Neutrophil (primary cell): ENCODE data around the gene REXO1.

ENCODE experiments used
- H3K27ac ChIP-seq: fragments of 200-600 bp; sonication (generic); 2 replicates; pipeline ENCODE4 v1.5.1; 2016; ENCODE audit warnings: mild to moderate bottlenecking, moderate library complexity
- H3K27me3 ChIP-seq: fragments of 200-600 bp; sonication (generic); 2 replicates; pipeline ENCODE4 v1.6.0; 2016; ENCODE audit warnings: mild to moderate bottlenecking
- H3K36me3 ChIP-seq: fragments of 200-600 bp; sonication (generic); 2 replicates; pipeline ENCODE4 v1.5.1; 2017
- H3K4me1 ChIP-seq, 2 experiments: fragments of 200-600 bp in 1 of 2; sonication (generic) in 1 of 2; 1 replicate in 1 of 2; 2 replicates in 1 of 2; pipeline versions ENCODE4 v1.5.1 to v1.6.1; 2013 to 2016; ENCODE audit warnings: low read depth in 1 of 2, low read length in 1 of 2, mild to moderate bottlenecking in 1 of 2, moderate library complexity in 1 of 2; ENCODE audit not compliant: control insufficient read depth in 1 of 2, insufficient read depth in 1 of 2
- H3K4me3 ChIP-seq, 2 experiments: fragments of 200-600 bp in 1 of 2; sonication (generic) in 1 of 2; 1 replicate in 1 of 2; 2 replicates in 1 of 2; pipeline ENCODE4 v1.5.1; 2013 to 2016; ENCODE audit warnings: low read depth in 1 of 2, low read length in 1 of 2, mild to moderate bottlenecking in 1 of 2, moderate library complexity in 1 of 2
- H3K9me3 ChIP-seq: fragments of 200-600 bp; sonication (generic); 2 replicates; pipeline ENCODE4 v1.5.1; 2016
- CTCF ChIP-seq: fragments of 200-600 bp; sonication (generic); IDR thresholded peaks from 2 replicates; pipeline ENCODE4 v1.5.1; 2016; ENCODE audit warnings: antibody characterized with exemption

Gene REXO1

DNA sequence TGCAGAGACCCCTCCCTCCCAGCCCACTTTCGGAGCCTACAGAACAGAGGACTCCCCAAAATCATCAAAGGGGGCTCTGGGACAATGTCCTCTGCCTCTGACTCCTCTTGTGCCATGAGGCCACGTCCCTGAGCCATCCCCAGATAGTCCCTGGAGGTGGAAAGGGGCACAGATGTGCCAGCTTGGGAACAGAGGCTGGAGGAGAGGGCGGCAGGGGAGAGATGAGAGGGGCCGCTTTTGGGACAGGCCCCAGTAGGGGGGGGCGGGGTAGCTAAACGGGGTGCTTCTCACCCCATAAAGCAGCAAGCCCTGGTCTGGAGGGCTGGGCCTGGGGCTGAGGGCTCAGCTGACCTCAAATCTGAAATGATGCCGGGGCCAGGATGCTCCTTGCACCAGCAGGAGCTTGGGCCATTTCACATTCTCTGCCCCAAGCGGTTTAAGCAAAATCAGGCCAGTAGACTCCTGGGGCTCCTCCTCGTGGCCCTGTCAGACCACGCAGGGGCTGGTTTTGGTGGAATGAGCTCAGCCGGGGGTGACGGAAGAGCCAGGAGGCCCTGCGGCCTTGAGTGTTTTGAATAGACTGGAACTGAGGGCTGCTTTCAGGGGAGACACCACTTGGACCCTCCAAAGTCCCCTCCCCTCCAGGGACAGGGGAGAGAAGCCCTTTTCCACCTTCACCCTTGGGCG, 67.9 kb downstream of the REXO1 start:
- H3K4me1 ChIP-seq, result no peaks in the 10 kb centered on the region
- TF ChIP-seq CTCF, result no peak
- no peak overlapping the region for H3K4me3 ChIP-seq
- no peaks in the 10 kb centered on the region for H3K36me3 ChIP-seq
- no peak overlapping the region for H3K27ac ChIP-seq
- H3K27me3 ChIP-seq, result peaks cover 99% of the 10 kb centered on the region
- peaks cover under 1% of the 10 kb centered on the region for H3K9me3 ChIP-seq

DNA sequence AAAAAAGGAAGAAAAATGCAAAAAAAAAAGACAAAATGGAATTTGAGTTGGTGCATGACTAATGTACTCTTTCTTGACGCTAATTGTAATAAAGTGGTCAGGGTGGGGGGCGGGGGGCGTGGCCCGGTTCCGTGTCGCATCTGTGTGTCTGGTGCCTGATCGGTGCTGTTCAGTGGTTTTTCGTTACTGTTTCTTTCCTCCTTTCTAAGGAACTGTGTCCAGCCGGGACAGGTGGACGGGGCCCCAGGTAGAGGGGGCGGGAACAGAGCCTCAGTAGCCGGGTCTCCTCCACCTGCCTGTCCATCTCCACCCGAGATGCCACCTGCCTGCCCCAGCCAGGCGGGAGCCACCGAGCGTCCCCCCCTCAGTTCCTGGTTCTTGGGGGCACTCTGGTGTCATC, 68.7 kb downstream of the REXO1 start:
- Histone ChIP-seq H3K27me3 (peaks cover 99% of the 10 kb centered on the region), H3K9me3 (peaks cover 6% of the 10 kb centered on the region)
- no peak for TF ChIP-seq CTCF

GRCh38 chr19:1777149-1777548, 71.1 kb downstream of the REXO1 start:
- H3K9me3 ChIP-seq, result peaks cover 6% of the 10 kb centered on the region
- H3K27ac ChIP-seq, result no peak overlapping the region
- H3K4me3 ChIP-seq, result no peak overlapping the region
- no peaks in the 10 kb centered on the region for H3K36me3 ChIP-seq
- H3K4me1 ChIP-seq, result no peaks in the 10 kb centered on the region
- H3K27me3 ChIP-seq, result peaks cover 97% of the 10 kb centered on the region
- TF ChIP-seq CTCF, result no peak

More for the DNA sequence above, 68.7 kb downstream of the REXO1 start:
- H3K27ac ChIP-seq, result no peak overlapping the region
- no peaks in the 10 kb centered on the region for H3K36me3 ChIP-seq
- H3K4me1 ChIP-seq, result no peaks in the 10 kb centered on the region
- no peak overlapping the region for H3K4me3 ChIP-seq

GRCh38 chr19:1776606-1777147, 71.6 kb downstream of the REXO1 start:
- TF ChIP-seq CTCF, result no peak
- H3K27me3 ChIP-seq, result peaks cover 98% of the 10 kb centered on the region
- no peaks in the 10 kb centered on the region for H3K36me3 ChIP-seq
- no peak overlapping the region for H3K27ac ChIP-seq
- peaks cover 6% of the 10 kb centered on the region for H3K9me3 ChIP-seq
- H3K4me3 ChIP-seq, result no peak overlapping the region
- H3K4me1 ChIP-seq, result no peaks in the 10 kb centered on the region

GRCh38 chr19:1775951-1776605, 72.2 kb downstream of the REXO1 start:
- Histone ChIP-seq H3K4me1 (no peaks in the 10 kb centered on the region), H3K9me3 (peaks cover 6% of the 10 kb centered on the region), H3K27me3 (peaks cover 98% of the 10 kb centered on the region), H3K36me3 (no peaks in the 10 kb centered on the region), H3K4me3 (no peak overlapping the region), H3K27ac (no peak overlapping the region)
- no peak for TF ChIP-seq CTCF
